SK-N-MC (cell line): Measurements from ENCODE around the gene DENR.

ENCODE experiments used
- DNase-seq: peaks from one replicate; pipeline ENCODE4 v3.0.0-alpha.2; 2011; ENCODE audit warnings: low read depth, low spot score
- H3K27ac ChIP-seq: fragments of 200-600 bp; sonication (generic); 2 replicates; pipeline ENCODE4 v1.5.1; 2016; ENCODE audit warnings: mixed run types
- H3K36me3 ChIP-seq: fragments of 200-600 bp; sonication (generic); 2 replicates; pipeline ENCODE4 v1.6.1; 2017; ENCODE audit warnings: antibody characterized with exemption, low read length, mixed read lengths; ENCODE audit not compliant: insufficient read depth
- H3K4me3 ChIP-seq: fragments of 200-600 bp; sonication (generic); 2 replicates; pipeline ENCODE4 v1.5.1; 2016
- H3K9ac ChIP-seq: fragments of 200-600 bp; sonication (generic); 2 replicates; pipeline ENCODE4 v1.8.0; 2017; ENCODE audit warnings: mixed run types, mixed read lengths; ENCODE audit not compliant: insufficient read length
- H3K9me3 ChIP-seq: fragments of 200-600 bp; sonication (generic); 2 replicates; pipeline ENCODE4 v1.6.1; 2017; ENCODE audit warnings: low read depth, mild to moderate bottlenecking, antibody characterized with exemption, low read length, moderate library complexity, mixed read lengths
- EZH2 ChIP-seq: fragments of 200-600 bp; sonication (generic); IDR thresholded peaks from one replicate; pipeline ENCODE4 v1.6.1; 2017; ENCODE audit warnings: antibody characterized with exemption
- FOXP2 ChIP-seq: optimal IDR thresholded peaks from 2 replicates; pipeline ENCODE3; 2011; ENCODE audit warnings: mild to moderate bottlenecking, moderate library complexity; ENCODE audit not compliant: insufficient read depth; ENCODE audit errors: extremely low read length, control extremely low read depth
- POLR2AphosphoS5 ChIP-seq: IDR thresholded peaks from 2 replicates; pipeline ENCODE4 v1.6.1; 2012; ENCODE audit warnings: mild to moderate bottlenecking, low read depth, low read length, borderline replicate concordance

DENR gene

GRCh38 chr12:122721057-122721545, 31.5 kb upstream of the DENR start:
- no peak overlapping the region for H3K9ac ChIP-seq
- no peak overlapping the region for H3K4me3 ChIP-seq
- H3K9me3 ChIP-seq: no peaks in the 10 kb centered on the region
- TF ChIP-seq FOXP2 (no peak), POLR2AphosphoS5 (no peak), EZH2 (no peak)
- no peaks in the 10 kb centered on the region for H3K36me3 ChIP-seq
- no peak for DNase-seq
- no peak overlapping the region; the same call in 1 of the 2 replicates for H3K27ac ChIP-seq

GRCh38 chr12:122722387-122722786, 30.2 kb upstream of the DENR start:
- H3K9ac ChIP-seq: no peak overlapping the region
- no peak for TF ChIP-seq POLR2AphosphoS5
- TF ChIP-seq EZH2: no peak
- TF ChIP-seq FOXP2: no peak
- no peak overlapping the region for H3K27ac ChIP-seq
- no peak for DNase-seq
- H3K36me3 ChIP-seq: no peaks in the 10 kb centered on the region
- H3K9me3 ChIP-seq: no peaks in the 10 kb centered on the region
- no peak overlapping the region for H3K4me3 ChIP-seq

GRCh38 chr12:122724641-122725243, 27.9 kb upstream of the DENR start:
- Histone ChIP-seq H3K4me3 (no peak overlapping the region), H3K27ac (no peak overlapping the region), H3K9me3 (no peaks in the 10 kb centered on the region), H3K9ac (no peak overlapping the region), H3K36me3 (no peaks in the 10 kb centered on the region)
- no peak for TF ChIP-seq POLR2AphosphoS5
- TF ChIP-seq EZH2: no peak
- no peak for TF ChIP-seq FOXP2
- DNase-seq: no peak

GRCh38 chr12:122725452-122726079, 27.1 kb upstream of the DENR start:
- H3K9ac ChIP-seq: no peak overlapping the region
- TF ChIP-seq POLR2AphosphoS5 (no peak), FOXP2 (no peak), EZH2 (no peak)

GRCh38 chr12:122726080-122726558, 26.5 kb upstream of the DENR start:
- DNase-seq: no peak
- no peak overlapping the region for H3K9ac ChIP-seq
- no peaks in the 10 kb centered on the region for H3K36me3 ChIP-seq
- H3K4me3 ChIP-seq: no peak overlapping the region
- TF ChIP-seq EZH2 (no peak), POLR2AphosphoS5 (no peak), FOXP2 (no peak)
- no peak overlapping the region for H3K27ac ChIP-seq
- no peaks in the 10 kb centered on the region for H3K9me3 ChIP-seq

More at GRCh38 chr12:122725452-122726079, 27.1 kb upstream of the DENR start:
- no peak for DNase-seq
- no peaks in the 10 kb centered on the region for H3K36me3 ChIP-seq
- no peak overlapping the region for H3K27ac ChIP-seq
- H3K9me3 ChIP-seq: no peaks in the 10 kb centered on the region
- H3K4me3 ChIP-seq: no peak overlapping the region

- Histone ChIP-seq H3K9ac (no peak overlapping the region), H3K4me3 (no peak overlapping the region)
Measured at GRCh38 chr12:122729583-122730214, 22.9 kb upstream of the DENR start.

GRCh38 chr12:122730215-122731014, 22.2 kb upstream of the DENR start, which contains the start of gene HCAR1:
Gene HCAR1 (minus strand): TSS chr12:122730844. CDS start chr12:122730339, 505 bp downstream.
- DNase-seq: no peak
- Histone ChIP-seq H3K9ac (no peak within 1 kb of the TSS), H3K27ac (no peak within 1 kb of the TSS)

More at GRCh38 chr12:122729583-122730214, 22.9 kb upstream of the DENR start:
- Histone ChIP-seq H3K27ac (no peak overlapping the region), H3K36me3 (no peaks in the 10 kb centered on the region), H3K9me3 (no peaks in the 10 kb centered on the region)
- DNase-seq: no peak
- no peak for TF ChIP-seq POLR2AphosphoS5
- TF ChIP-seq FOXP2: no peak
- TF ChIP-seq EZH2: no peak

GRCh38 chr12:122732170-122732569, 20.5 kb upstream of the DENR start:
- H3K27ac ChIP-seq: no peak overlapping the region
- TF ChIP-seq POLR2AphosphoS5: no peak
- no peak for TF ChIP-seq EZH2
- no peak for TF ChIP-seq FOXP2
- H3K36me3 ChIP-seq: no peaks in the 10 kb centered on the region
- H3K9me3 ChIP-seq: no peaks in the 10 kb centered on the region
- no peak overlapping the region for H3K9ac ChIP-seq
- H3K4me3 ChIP-seq: no peak overlapping the region
- DNase-seq: no peak

More at GRCh38 chr12:122730215-122731014, 22.2 kb upstream of the DENR start, which contains the start of gene HCAR1:
- Histone ChIP-seq H3K36me3 (no peaks in the 10 kb centered on the region), H3K4me3 (no peak within 1 kb of the TSS), H3K9me3 (no peaks in the 10 kb centered on the region)
- no peak for TF ChIP-seq EZH2
